H1 (cell line): ENCODE results near the gene PUSL1. TPM values are rescaled to one million over a fixed set of nuclear protein-coding genes. Genes with fewer than 3 reads are reported as not detected.

ENCODE experiments used
- CTCF ChIA-PET: fragments of 300-600 bp; sonication (Branson Sonifier 250); formaldehyde crosslinking; loops from one replicate; lab custom pipeline; 2021; ENCODE audit not compliant: partially characterized antibody; lab: Charles Lee
- POLR2A ChIA-PET: fragments of 300-600 bp; sonication (Branson Sonifier 250); formaldehyde crosslinking; loops from one replicate; lab custom pipeline; 2021; ENCODE audit warnings: inconsistent platforms; ENCODE audit not compliant: partially characterized antibody; lab: Charles Lee
- DNase-seq, 2 experiments: peaks; one replicate each; pipeline versions ENCODE4 v3.0.0 to v3.0.0-alpha.2; 2010 to 2022; ENCODE audit warnings: low spot score in 2 of 2, low read depth in 1 of 2, mixed read lengths in 1 of 2
- FAIRE-seq: peaks from 2 replicates; lab custom pipeline; 2011; peaks lifted over from hg19 to GRCh38; lab: Jason Lieb, UNC
- H2AFZ ChIP-seq: 2 replicates; pipeline ENCODE4 v1.8.1; 2012; ENCODE audit warnings: low read length, inconsistent platforms
- H2AK5ac ChIP-seq: 2 replicates; pipeline ENCODE4 v1.6.1; 2013; ENCODE audit warnings: low read depth, low read length
- H2BK120ac ChIP-seq: replicated peaks from 2 replicates; pipeline ENCODE3; 2013; ENCODE audit warnings: low read depth, low read length, inconsistent platforms
- H2BK12ac ChIP-seq: 2 replicates; pipeline ENCODE4 v1.6.1; 2013; ENCODE audit warnings: low read depth, low read length
- H2BK15ac ChIP-seq: 2 replicates; pipeline ENCODE4 v1.6.1; 2013; ENCODE audit warnings: low read length
- H2BK20ac ChIP-seq: 2 replicates; pipeline ENCODE4 v1.6.1; 2013; ENCODE audit warnings: low read length
- H2BK5ac ChIP-seq: 2 replicates; pipeline ENCODE4 v1.6.1; 2013; ENCODE audit warnings: low read depth, low read length
- H3K14ac ChIP-seq: 2 replicates; pipeline ENCODE4 v1.6.1; 2013; ENCODE audit warnings: inconsistent platforms; ENCODE audit not compliant: insufficient read length
- H3K18ac ChIP-seq: 2 replicates; pipeline ENCODE4 v1.6.1; 2013; ENCODE audit warnings: low read length; ENCODE audit errors: extremely low read depth
- H3K23ac ChIP-seq: 2 replicates; pipeline ENCODE4 v1.6.1; 2013; ENCODE audit warnings: inconsistent platforms; ENCODE audit not compliant: insufficient read length
- H3K23me2 ChIP-seq: 2 replicates; pipeline ENCODE4 v1.6.1; 2013; ENCODE audit warnings: low read depth, low read length
- H3K27ac ChIP-seq: 2 replicates; pipeline ENCODE4 v1.6.1; 2011; ENCODE audit warnings: low read depth, low read length, inconsistent platforms
- H3K27me3 ChIP-seq, 4 experiments: replicated peaks in 1 of 4; 1 replicate in 1 of 4; 2 replicates in 3 of 4; pipeline versions ENCODE4 v1.6.1 to v1.8.1; 2011 to 2013; ENCODE audit warnings: low read length in 3 of 4, mild to moderate bottlenecking in 3 of 4, inconsistent platforms in 2 of 4, mixed read lengths in 2 of 4, moderate library complexity in 1 of 4; ENCODE audit not compliant: control insufficient read depth in 3 of 4, insufficient read depth in 3 of 4; ENCODE audit errors: extremely low read depth in 1 of 4
- H3K36me3 ChIP-seq, 4 experiments: 2 replicates each; pipeline versions ENCODE4 v1.6.1 to v1.8.1; 2011 to 2013; ENCODE audit warnings: mild to moderate bottlenecking in 4 of 4, low read length in 3 of 4, moderate library complexity in 2 of 4, control low read depth in 1 of 4, inconsistent platforms in 1 of 4; ENCODE audit not compliant: insufficient read depth in 4 of 4, control insufficient read depth in 2 of 4
- H3K4ac ChIP-seq: replicated peaks from 2 replicates; pipeline ENCODE3; 2013; ENCODE audit warnings: low read length, low read depth, mixed read lengths, inconsistent platforms; ENCODE audit not compliant: insufficient read length
- H3K4me1 ChIP-seq, 4 experiments: replicated peaks in 1 of 4; 1 replicate in 1 of 4; 2 replicates in 3 of 4; pipeline versions ENCODE4 v1.6.1 to v1.8.1; 2011 to 2013; ENCODE audit warnings: low read length in 3 of 4, inconsistent platforms in 2 of 4, mixed read lengths in 1 of 4; ENCODE audit not compliant: insufficient read depth in 4 of 4, control insufficient read depth in 3 of 4
- H3K4me2 ChIP-seq, 2 experiments: 2 replicates each; pipeline versions ENCODE4 v1.6.1 to v1.8.1; 2011 to 2013; ENCODE audit warnings: low read depth in 2 of 2, low read length in 2 of 2, control low read depth in 1 of 2, inconsistent platforms in 1 of 2, mild to moderate bottlenecking in 1 of 2; ENCODE audit not compliant: insufficient read depth in 1 of 2
- H3K4me3 ChIP-seq, 4 experiments: fragments of 200-600, 300-600 bp in 1 of 4; sonication (generic), shearing (Covaris generic), sonication (Bioruptor Twin) in 1 of 4; 2 replicates each; pipeline versions ENCODE4 v1.5.1 to v1.8.1; 2011 to 2016; ENCODE audit warnings: low read length in 4 of 4, low read depth in 3 of 4, control low read depth in 2 of 4, inconsistent platforms in 2 of 4, mild to moderate bottlenecking in 2 of 4, mixed read lengths in 1 of 4, moderate library complexity in 1 of 4; ENCODE audit not compliant: insufficient read depth in 2 of 4; ENCODE audit errors: extremely low read depth in 1 of 4
- H3K56ac ChIP-seq: replicated peaks from 2 replicates; pipeline ENCODE3; 2013; ENCODE audit warnings: low read depth, mild to moderate bottlenecking, mixed read lengths, low read length, inconsistent platforms; ENCODE audit not compliant: insufficient read length
- H3K79me1 ChIP-seq: 2 replicates; pipeline ENCODE4 v1.6.1; 2013; ENCODE audit warnings: low read depth, low read length, control low read depth
- H3K79me2 ChIP-seq, 2 experiments: 2 replicates each; pipeline versions ENCODE4 v1.6.1 to v1.8.1; 2012 to 2013; ENCODE audit warnings: low read length in 2 of 2, mild to moderate bottlenecking in 2 of 2, inconsistent platforms in 1 of 2; ENCODE audit not compliant: insufficient read depth in 2 of 2, control insufficient read depth in 1 of 2
- H3K9ac ChIP-seq, 4 experiments: replicated peaks in 1 of 4; 1 replicate in 1 of 4; 2 replicates in 3 of 4; pipeline versions ENCODE4 v1.6.1 to v1.8.1; 2011 to 2013; ENCODE audit warnings: low read depth in 3 of 4, low read length in 3 of 4, control low read depth in 2 of 4, mild to moderate bottlenecking in 2 of 4, moderate library complexity in 2 of 4, inconsistent platforms in 1 of 4; ENCODE audit errors: extremely low read depth in 1 of 4
- H3K9me3 ChIP-seq, 2 experiments: 2 replicates each; pipeline versions ENCODE4 v1.6.1 to v1.8.1; 2012 to 2013; ENCODE audit warnings: mild to moderate bottlenecking in 2 of 2, moderate library complexity in 2 of 2, control low read depth in 1 of 2, inconsistent platforms in 1 of 2, low read depth in 1 of 2, low read length in 1 of 2, mixed read lengths in 1 of 2; ENCODE audit not compliant: insufficient read depth in 2 of 2
- H4K20me1 ChIP-seq, 2 experiments: replicated peaks in 1 of 2; 2 replicates each; pipeline versions ENCODE3 to v1.8.1; 2011 to 2013; ENCODE audit warnings: inconsistent platforms in 2 of 2, low read length in 2 of 2, mild to moderate bottlenecking in 1 of 2; ENCODE audit not compliant: insufficient read depth in 2 of 2, control insufficient read depth in 1 of 2
- H4K5ac ChIP-seq: 2 replicates; pipeline ENCODE4 v1.6.1; 2013; ENCODE audit warnings: low read length, low read depth, mixed read lengths, inconsistent platforms; ENCODE audit not compliant: insufficient read length
- H4K8ac ChIP-seq: 2 replicates; pipeline ENCODE4 v1.8.0; 2013; ENCODE audit warnings: mild to moderate bottlenecking, moderate library complexity, low read length, inconsistent platforms; ENCODE audit not compliant: insufficient read depth; ENCODE audit errors: extremely low read depth
- H4K91ac ChIP-seq: replicated peaks from 2 replicates; pipeline ENCODE3; 2013; ENCODE audit warnings: low read length, mixed read lengths, inconsistent platforms; ENCODE audit not compliant: insufficient read length
- CBX8 ChIP-seq: fragments of 300-800, 300-1000 bp; sonication (generic); IDR thresholded peaks from 2 replicates; pipeline ENCODE4 v1.7.1; 2016; ENCODE audit warnings: low read depth, low read length, borderline replicate concordance
- GABPA ChIP-seq: IDR thresholded peaks from 2 replicates; pipeline ENCODE4 v1.6.1; 2011; ENCODE audit warnings: mild to moderate bottlenecking, low read length, moderate library complexity, borderline replicate concordance; ENCODE audit not compliant: insufficient read depth
- POLR2A ChIP-seq, 2 experiments: IDR thresholded peaks; 1 replicate in 1 of 2; 2 replicates in 1 of 2; pipeline ENCODE4 v1.6.1; 2011; ENCODE audit warnings: low read depth in 2 of 2, low read length in 2 of 2, mild to moderate bottlenecking in 2 of 2; ENCODE audit errors: control extremely low read depth in 1 of 2
- WGBS, 2 experiments: shearing (Covaris generic) in 1 of 2; methylation state at CpG; one replicate each; pipeline versions ENCODE4 v1.1.6 to v1.1.7; 2013 to 2015; ENCODE audit warnings: low lambda C conversion rate in 2 of 2, mixed read lengths in 2 of 2, inconsistent platforms in 1 of 2, low coverage in 1 of 2, missing lambda C conversion rate in 1 of 2; ENCODE audit not compliant: insufficient replicate concordance in 2 of 2, insufficient coverage in 1 of 2, insufficient read length in 1 of 2; ENCODE audit errors: extremely low coverage in 1 of 2, missing lambda C conversion rate in 1 of 2; 5-methylcytosine and 5-hydroxymethylcytosine counted together
- polyA plus RNA-seq, 7 experiments: library from polyadenylated mRNA; depleted of rRNA in 3 of 7; stranded (reverse) in 5 of 7; unstranded in 2 of 7; fragments of >200 nt in 5 of 7; fragments of 200-250 nt in 2 of 7; gene quantifications; 1 replicate in 5 of 7; 2 replicates in 1 of 7; 4 replicates in 1 of 7; pipeline versions ENCODE4 v1.2.1 to v1.2.3, GENCODE V29; 2011 to 2013; ENCODE audit warnings: missing spikeins in 2 of 7, mixed read lengths in 2 of 7
- total RNA-seq: library from RNA; stranded (reverse); fragmentation: NEBNext Ultra II Directional; extraction: Animal tissue kit (Norgen Biotek cat#: 25700); gene quantifications from 2 replicates; pipeline ENCODE4 v1.2.1, GENCODE V29; 2021

Gene PUSL1
- total and polyA plus RNA-seq, 2 of the 8 experiments (the other 6 are each of a cell fraction or from before 2014, with no cell fraction given), result 38.8 to 87.4 TPM

DNA sequence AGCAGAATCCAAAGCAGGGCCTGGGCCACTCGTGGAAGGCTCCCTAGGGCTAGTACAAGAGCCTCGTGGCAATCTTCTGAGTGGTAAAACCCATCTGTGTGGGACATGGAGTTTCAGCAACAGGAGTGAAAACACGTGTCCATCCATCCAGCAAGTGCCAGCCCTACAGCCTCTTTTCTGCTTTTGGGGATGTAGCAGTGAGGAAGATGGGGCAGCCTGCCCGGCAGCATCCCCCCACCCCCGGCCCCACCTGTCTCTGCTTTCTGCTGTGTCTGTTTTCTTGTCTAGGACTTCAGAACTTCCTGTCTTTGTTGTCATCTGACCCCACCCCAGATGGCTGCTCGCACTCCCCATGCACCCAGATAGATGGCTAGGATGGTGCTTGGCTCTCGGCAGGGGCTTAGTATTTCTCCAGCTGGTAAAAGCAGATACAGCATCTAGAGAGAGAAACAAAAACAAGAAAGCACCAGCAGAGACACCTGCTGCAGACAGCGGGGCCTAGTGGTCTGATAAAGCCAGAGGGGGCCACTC is 17.7 kb downstream of the PUSL1 start:
- H4K20me1 ChIP-seq, result peaks cover 14 to 31% of the 10 kb centered on the region in 2 experiments
- no peak overlapping the region; the same call in 1 of the 2 replicates for H4K8ac ChIP-seq
- ChIA-PET POLR2A (interaction anchor here (1.2 to 3.4 kb wide), 8 partner anchors 10 to 115 kb away, joined by 3 to 27 read pairs (median 4); no protein-coding TSS in a partner anchor), CTCF (interaction anchor here (0.5 to 1.6 kb wide), 3 partner anchors 17 to 886 kb away, joined by 3 read pairs; partner anchors contain the start of gene DVL1)
- no peak for DNase-seq
- H3K36me3 ChIP-seq, result peaks cover 0 to 3% (median 0%) of the 10 kb centered on the region in 4 experiments; a peak in 2 of 8 replicates
- H4K91ac ChIP-seq, result no peak overlapping the region
- no peak overlapping the region for H2AFZ ChIP-seq
- H3K18ac ChIP-seq, result no peak overlapping the region
- peaks cover 0 to 6% of the 10 kb centered on the region in 2 experiments; a peak in 2 of 4 replicates for H3K9me3 ChIP-seq
- H3K9ac ChIP-seq, result no peak overlapping the region
- FAIRE-seq, result no peak
- no peak overlapping the region for H2BK20ac ChIP-seq
- TF ChIP-seq POLR2A (IDR thresholded peaks at IDR 0.05; ENCODE audit: control extremely low read depth in 1 of 2, low read depth in 2 of 2, low read length in 2 of 2) (no peak), GABPA (no peak), CBX8 (no peak)
- no peaks in the 10 kb centered on the region; a peak in 1 of 7 replicates for H3K27me3 ChIP-seq
- H3K4me1 ChIP-seq, result peaks cover 0 to 13% (median 3%) of the 10 kb centered on the region in 4 experiments; a peak in 5 of 7 replicates
- H3K4me2 ChIP-seq, result no peak overlapping the region; a peak in 1 of 4 replicates
- no peak overlapping the region for H2BK15ac ChIP-seq
- H2BK12ac ChIP-seq, result no peak overlapping the region
- H2BK120ac ChIP-seq, result no peak overlapping the region
- peaks cover 9 to 35% of the 10 kb centered on the region in 2 experiments; a peak in 3 of 4 replicates for H3K79me2 ChIP-seq
- no peak overlapping the region for H4K5ac ChIP-seq
- 87% methylated on average over 6 of the region's 8 CpGs; no CpG with 5 or more reads in 1 of the 2 experiments for WGBS, 2 experiments
- no peak overlapping the region for H3K4ac ChIP-seq
- H3K27ac ChIP-seq, result no peak overlapping the region
- H3K14ac ChIP-seq, result no peak overlapping the region
- no peak overlapping the region for H3K4me3 ChIP-seq
- H2BK5ac ChIP-seq, result no peak overlapping the region
- H3K79me1 ChIP-seq, result peaks cover 26% of the 10 kb centered on the region
- no peak overlapping the region for H2AK5ac ChIP-seq
- no peak overlapping the region for H3K23ac ChIP-seq
- H3K23me2 ChIP-seq, result peaks cover 9% of the 10 kb centered on the region
- no peak overlapping the region for H3K56ac ChIP-seq
